ENCODE data around the gene RHBDL2. TPM values are rescaled to one million over a fixed set of nuclear protein-coding genes. Genes with fewer than 3 reads are reported as not detected.
A peak's percentile ranks its signal among the peaks of the same experiment; 100 is the strongest.
"Not testable (repeated sequence)": the region's sequence is repeated elsewhere in the genome, so short reads cannot be mapped to it uniquely, and the experiment has no call there.

The RHBDL2 gene
- total RNA-seq, 1 donor from 2014 or later = not detected

DNA sequence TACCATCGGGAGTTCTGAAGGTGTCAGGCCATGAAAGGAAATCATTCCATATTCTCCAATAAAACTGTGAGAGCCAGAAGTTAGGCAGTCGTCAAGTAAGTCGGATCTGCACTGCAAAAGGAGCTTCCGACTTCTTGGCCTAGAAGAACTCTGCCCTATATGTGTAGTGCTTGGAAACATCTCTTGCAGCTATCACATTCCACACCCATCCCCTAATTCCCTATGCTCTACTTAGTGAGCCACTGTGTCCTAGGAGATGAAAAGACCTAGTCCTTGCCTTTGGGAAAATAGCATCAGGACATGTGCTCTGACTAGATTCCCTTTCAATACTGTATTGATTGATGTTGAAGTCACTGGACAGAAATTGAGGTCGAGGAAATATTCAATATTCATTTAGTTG is 52.0 kb downstream of the RHBDL2 start:
- intact Hi-C loops (cut with micrococcal nuclease) = no loop called here

GRCh38 chr1:38888423-38889333 is 53.0 kb downstream of the RHBDL2 start:
- no peak for DNase-seq
- intact Hi-C loops (cut with micrococcal nuclease) = no loop called here
- no peak for ATAC-seq

More for the DNA sequence above, 52.0 kb downstream of the RHBDL2 start:
- no peak for ATAC-seq
- DNase-seq = no peak

DNA sequence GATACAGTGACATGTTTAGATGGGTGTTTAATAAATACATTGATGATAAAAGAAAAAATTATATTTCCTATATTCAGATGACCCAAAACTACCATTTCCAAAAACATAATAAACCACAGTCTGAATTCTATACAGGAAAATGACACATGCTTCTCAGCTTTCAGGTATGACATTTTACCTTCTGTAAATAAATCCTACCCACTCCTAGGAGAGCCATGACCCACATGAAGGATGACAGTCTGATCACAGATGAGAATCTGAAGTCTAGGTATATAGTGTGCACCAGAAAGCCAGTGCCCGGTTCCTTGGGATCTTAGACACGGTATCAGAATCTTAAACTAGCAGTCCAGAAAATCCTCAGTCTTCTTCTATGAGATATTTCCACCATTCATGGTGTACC is 56.5 kb downstream of the RHBDL2 start:
- DNase-seq (no peak), ATAC-seq (no peak)
- intact Hi-C loops (cut with micrococcal nuclease) = no loop called here

DNA sequence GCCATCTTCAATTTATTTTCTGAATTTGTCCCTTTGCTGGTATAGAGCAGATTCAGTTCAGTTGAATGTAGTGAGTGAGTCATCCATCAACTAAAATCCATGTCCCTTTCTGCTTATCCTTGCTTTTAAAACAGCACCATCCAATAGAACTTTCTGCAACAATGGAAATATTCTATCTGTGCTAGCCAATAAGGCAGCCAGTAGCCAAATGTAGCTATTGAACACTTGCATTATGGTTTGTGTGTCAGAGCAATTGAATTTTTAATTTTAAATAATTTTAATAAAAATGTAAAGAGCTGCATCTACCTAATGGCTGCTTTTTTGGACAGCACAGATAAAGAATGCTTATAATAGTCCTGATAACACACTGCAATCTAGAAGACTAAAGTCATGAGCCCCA is 60.1 kb downstream of the RHBDL2 start, which contains the start of gene GJA9:
Gene GJA9, minus strand, starts transcription at position 101 of the 400 bp plus-strand sequence. CDS start 5,489 bp downstream, outside the sequence.
- DNase-seq = no peak
- intact Hi-C loops (cut with micrococcal nuclease) = no loop called here
- no peak for ATAC-seq

- intact Hi-C loops (cut with micrococcal nuclease) = no loop called here
- ATAC-seq (no peak), DNase-seq (no peak)
These were observed 65.8 kb downstream of the RHBDL2 start for GRCh38 chr1:38875811-38876210.

DNA sequence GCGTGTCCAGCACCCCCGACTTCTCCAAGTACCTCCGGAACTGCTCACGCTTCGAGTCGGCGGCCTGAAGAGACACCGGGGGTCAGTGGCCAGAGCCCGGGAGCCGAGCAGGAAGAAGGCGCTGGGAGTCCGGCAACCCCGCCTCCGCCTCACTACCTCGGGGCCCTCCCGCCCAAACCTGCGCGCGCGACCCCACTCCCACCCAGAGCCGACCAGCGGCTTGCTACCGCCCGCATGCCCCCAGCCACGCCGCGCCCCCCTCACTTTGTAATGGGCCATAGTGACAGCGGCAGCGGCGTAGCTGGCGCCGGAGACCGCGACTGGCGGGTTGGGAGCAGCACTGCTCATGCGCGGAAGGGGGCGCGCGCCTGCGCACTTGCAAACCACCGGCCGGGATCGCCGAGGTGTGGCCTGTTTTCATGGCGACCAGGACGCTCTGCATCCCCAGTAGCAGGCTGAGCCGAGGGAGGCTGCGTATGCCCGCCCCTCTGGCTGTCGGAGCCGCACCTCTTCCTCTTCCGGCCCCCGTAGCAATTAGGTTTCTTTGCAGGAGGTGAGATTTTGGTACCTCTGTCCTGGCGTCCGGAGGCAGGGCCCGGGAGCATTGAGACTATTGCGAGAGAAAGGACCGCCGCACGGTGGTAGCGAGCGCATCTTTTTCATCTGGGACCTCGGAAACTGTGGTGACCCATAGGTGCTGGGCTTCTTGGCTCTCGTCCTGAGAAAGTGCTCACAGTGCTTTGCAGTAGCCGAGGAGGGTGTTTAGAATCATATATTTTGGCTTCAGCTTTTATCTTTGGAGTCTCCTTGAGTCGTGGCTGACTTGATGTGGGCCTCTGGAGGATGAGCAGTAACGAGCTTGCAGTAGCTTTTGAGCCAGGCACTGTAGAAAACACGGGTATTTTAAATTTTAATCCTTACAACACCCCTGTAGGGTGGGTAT is 68.3 kb downstream of the RHBDL2 start, which contains the start of gene MYCBP:
Gene MYCBP, minus strand, starts transcription at position 322 of the 943 bp plus-strand sequence. Its CDS starts 43 bp downstream, at position 279.
- intact Hi-C loops (cut with micrococcal nuclease) = no loop called here
- DNase-seq (peak; percentile 96), ATAC-seq (peak; percentile 99)

GRCh38 chr1:38872401-38873026 is 69.1 kb downstream of the RHBDL2 start:
- peak; percentile 34 for DNase-seq
- intact Hi-C loops (cut with micrococcal nuclease) = no loop called here
- ATAC-seq = no peak

GRCh38 chr1:38870996-38871395 is 70.6 kb downstream of the RHBDL2 start:
- no peak for DNase-seq
- no peak for ATAC-seq
- intact Hi-C loops (cut with micrococcal nuclease) = no loop called here

- ATAC-seq = no peak
- no peak for DNase-seq
- intact Hi-C loops (cut with micrococcal nuclease) = no loop called here
These were observed 74.4 kb downstream of the RHBDL2 start for GRCh38 chr1:38867208-38867607.

- DNase-seq (no peak), ATAC-seq (no peak)
- intact Hi-C loops (cut with micrococcal nuclease) = no loop called here
These were observed 76.4 kb downstream of the RHBDL2 start for GRCh38 chr1:38865112-38865715.

- ATAC-seq = no peak
- intact Hi-C loops (cut with micrococcal nuclease) = no loop called here
- DNase-seq = no peak
These were observed 81.2 kb downstream of the RHBDL2 start for GRCh38 chr1:38860454-38860795.

DNA sequence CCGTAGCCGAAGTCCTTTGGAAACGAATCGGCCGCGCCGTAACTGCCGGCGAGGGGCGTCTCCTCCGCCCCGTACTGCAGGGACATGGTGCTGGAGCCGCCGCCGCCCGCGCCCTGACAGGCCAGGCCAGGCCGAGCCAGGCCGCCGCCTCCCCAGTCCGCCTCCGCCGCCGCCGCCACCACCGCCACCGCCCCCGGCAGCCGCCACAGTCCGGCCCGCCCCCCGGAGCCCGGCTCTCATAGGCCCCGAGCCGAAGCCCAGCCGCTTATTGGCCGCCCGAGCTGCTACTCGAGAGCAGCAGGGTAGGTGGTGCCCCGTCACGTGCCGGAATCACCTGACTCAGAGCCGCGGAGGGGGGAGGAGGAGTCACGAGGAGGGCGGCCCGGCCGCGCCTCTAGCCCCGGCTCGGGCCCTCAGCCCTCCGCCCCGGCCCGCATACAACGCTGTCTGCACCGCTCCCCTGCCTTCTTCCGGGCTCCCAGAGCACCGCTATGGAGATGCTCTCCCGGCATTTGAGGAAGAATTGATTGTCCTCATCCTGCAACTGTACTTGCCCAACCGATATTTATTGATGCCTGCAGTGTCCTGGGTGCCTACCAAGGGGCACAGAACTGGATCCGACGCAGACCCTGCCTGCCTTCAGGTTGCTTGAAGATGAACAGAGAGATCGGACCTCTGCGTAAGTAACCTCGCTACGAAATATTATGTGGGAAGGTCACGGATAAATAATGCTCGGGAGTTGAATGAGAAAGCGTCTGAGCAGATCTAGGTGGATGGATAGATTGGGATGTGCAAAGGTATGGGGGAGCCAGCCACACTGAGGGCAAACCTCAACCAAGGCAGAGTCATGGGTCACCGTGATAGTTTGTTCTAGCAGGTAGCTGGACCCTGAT is 81.8 kb downstream of the RHBDL2 start, which contains the start of gene RRAGC:
Gene RRAGC, minus strand, starts transcription at position 212 of the 893 bp plus-strand sequence. Its CDS starts 126 bp downstream, at position 86.
- peak; percentile 100 for DNase-seq
- peak; percentile 96 for ATAC-seq
- intact Hi-C loops (cut with micrococcal nuclease) = no loop called here

- intact Hi-C loops (cut with micrococcal nuclease) = no loop called here
- ATAC-seq (peak; percentile 24), DNase-seq (peak; percentile 70)
These were observed 82.6 kb downstream of the RHBDL2 start for GRCh38 chr1:38858833-38859560.

- ATAC-seq (no peak), DNase-seq (no peak)
- intact Hi-C loops (cut with micrococcal nuclease) = no loop called here
These were observed 88.8 kb downstream of the RHBDL2 start for GRCh38 chr1:38852780-38853179.

DNA sequence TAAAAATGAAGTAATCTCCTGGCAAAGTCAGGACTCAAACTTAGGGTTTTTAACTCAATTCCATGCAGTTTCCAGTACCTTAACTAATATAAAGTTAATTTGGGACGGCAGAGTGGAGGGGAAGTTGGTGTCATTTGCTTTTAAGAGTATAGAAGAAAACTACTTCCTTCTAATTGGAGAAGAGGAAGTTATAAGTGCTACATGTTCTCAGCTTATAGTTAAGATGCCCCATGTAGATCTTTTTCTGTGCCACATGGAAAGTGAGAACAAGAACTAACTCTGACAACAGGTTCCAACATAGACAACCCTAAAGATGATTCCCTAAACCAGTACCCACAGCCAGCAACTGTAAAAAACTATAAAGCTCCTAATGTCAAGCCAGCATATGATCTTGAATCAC is 93.6 kb downstream of the RHBDL2 start:
- no peak for DNase-seq
- no peak for ATAC-seq
- intact Hi-C loops (cut with micrococcal nuclease) = no loop called here

GRCh38 chr1:38846210-38846609 is 95.4 kb downstream of the RHBDL2 start:
- ATAC-seq (no peak), DNase-seq (no peak)
- intact Hi-C loops (cut with micrococcal nuclease) = no loop called here

- ATAC-seq = not testable (repeated sequence)
These were observed 96.5 kb downstream of the RHBDL2 start for GRCh38 chr1:38845088-38845487.

More at GRCh38 chr1:38845088-38845487, 96.5 kb downstream of the RHBDL2 start:
- intact Hi-C loops (cut with micrococcal nuclease); DNase-seq: not testable (repeated sequence)

Measured in left ventricle myocardium superior (tissue), 1 donor.